Left renal pelvis (tissue), 4 donors: Measurements from ENCODE around the gene UBASH3B. TPM values are rescaled to one million over a fixed set of nuclear protein-coding genes. Genes with fewer than 3 reads are reported as not detected.

Experiments
- DNase-seq, 4 donors: peaks; one replicate each; pipeline ENCODE4 v3.0.0-alpha.2; 2013; ENCODE audit warnings: low read depth in 4 of 4, low spot score in 3 of 4
- polyA plus RNA-seq, 4 donors: library from polyadenylated mRNA; unstranded; fragments of 120-200 nt; gene quantifications; one replicate each; pipeline ENCODE4 v1.2.1, GENCODE V29; 2013; ENCODE audit not compliant: insufficient read length in 4 of 4

Gene UBASH3B
- polyA plus RNA-seq, 4 donors, result 5.3 to 9.1 (median 7.6) TPM

DNA sequence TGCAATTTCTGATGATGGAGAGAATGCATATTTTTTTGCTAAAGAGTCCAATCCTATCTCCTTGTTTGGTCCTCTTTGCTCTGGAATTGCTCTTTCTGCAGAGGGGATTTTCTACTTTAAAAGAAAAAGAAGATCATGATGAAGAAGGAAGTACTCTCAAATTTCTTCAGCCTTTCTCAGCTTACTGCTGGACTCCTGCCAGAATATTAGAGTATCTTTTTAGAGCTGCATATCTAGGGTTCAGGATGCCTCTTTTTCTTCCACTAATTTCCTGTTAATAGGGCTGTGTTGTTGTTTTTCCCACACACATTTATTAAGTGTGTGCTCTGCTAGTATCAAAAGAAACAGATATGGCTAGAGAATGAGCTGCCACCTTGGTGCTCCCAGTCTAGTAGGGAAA lies 18.2 kb downstream of the UBASH3B start:
- DNase-seq, result no peak

- DNase-seq, result no peak
Observed at GRCh38 chr11:122676638-122677037, 21.1 kb downstream of the UBASH3B start.

- no peak for DNase-seq
Observed at GRCh38 chr11:122677256-122677655, 21.7 kb downstream of the UBASH3B start.

DNA sequence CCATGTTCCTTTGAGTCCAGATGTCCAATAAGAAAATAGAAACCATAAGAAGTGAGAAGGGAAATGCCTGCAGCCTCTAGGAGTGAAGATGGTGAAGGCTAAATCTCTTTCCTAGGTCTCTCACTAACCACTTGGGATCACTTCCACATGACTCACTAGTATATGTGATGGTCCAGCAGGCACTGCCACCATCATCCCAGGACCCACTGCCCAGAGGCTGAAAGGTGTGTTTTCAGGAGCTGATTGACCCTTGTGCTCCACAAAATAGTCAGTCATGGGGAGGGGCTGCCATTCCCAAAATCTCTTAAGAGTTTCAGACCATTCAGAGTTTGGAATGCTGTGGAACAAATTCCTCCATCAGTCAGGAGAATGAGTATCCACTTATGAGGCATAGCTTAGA lies 22.9 kb downstream of the UBASH3B start:
- DNase-seq, result no peak

DNA sequence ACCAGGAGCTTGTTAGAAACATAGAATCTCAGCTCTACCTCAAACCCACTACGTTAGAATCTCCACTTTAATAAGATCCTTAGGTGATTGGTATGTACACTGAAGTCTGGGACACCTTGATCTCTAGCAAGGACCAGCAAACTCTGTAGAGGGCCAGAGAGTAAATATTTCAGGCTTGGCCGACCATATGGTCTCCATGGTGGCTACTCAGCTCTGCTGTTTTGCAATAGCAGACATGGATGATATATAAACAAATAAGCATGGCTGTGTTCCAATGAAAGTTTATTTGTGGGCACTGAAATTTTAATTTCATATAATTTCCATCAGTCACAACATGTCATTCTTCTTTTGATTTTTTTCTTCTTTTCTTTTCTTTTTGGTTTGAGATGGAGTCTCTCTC lies 23.9 kb downstream of the UBASH3B start:
- no peak for DNase-seq

DNA sequence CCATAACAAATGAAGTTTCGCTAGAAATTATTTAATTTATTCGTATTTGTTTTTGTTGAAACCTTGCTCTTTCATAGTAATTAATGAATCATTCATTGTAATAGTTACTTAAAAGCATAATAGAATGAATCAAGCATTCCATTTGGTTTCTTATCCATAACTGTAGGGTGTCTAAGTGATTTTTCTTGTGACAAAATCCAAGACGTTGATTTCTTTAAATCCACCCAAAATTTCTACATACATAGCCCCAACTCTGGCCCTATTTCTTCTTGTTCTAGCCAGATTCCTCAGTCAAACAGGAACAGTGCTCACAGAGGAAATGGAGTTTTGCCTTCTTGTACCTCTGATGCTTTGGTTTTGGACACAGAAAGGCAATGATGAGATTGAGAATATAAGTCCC lies 25.5 kb downstream of the UBASH3B start:
- DNase-seq, result no peak

DNA sequence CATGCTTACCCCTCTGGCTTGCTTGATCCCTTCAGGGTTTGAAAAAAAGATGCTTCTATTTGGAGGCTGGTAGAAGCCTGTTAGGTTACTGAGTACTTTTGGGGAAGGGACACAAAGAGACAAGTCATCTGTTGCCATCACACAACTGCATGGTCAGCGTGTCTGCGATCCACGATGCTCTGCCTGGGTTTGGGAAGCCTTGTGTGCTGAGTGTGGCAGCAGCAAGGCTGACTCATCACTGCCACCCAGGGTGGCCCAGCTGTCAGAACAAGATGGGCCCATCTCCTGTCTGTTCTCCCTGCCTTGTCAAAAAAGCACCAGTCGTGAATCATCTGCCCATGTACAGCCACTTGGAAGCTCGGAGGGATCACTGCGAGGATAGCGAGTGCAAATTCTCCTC lies 26.2 kb downstream of the UBASH3B start:
- no peak for DNase-seq

- no peak for DNase-seq
Observed at GRCh38 chr11:122682464-122682863, 26.9 kb downstream of the UBASH3B start.

DNA sequence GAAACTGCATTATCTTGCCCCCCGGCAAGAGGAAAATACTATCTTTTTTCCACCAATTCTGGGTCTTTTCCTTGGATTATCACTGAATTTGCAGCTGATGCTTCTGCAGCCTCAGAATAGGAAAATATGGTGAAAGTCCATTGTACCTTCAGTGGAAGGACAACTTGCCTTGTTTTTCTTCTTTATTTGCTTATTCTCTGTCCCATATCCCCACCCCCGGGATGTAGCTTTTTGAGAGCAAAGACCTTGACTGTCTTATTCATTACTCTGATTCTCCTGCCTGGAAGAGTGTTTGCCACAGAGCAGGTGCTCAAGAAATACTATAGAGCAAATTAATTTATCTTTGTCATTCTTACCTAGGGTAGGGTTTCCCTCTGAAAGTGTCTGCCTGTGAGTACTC lies 29.5 kb downstream of the UBASH3B start:
- no peak for DNase-seq

- DNase-seq, result no peak
Observed at GRCh38 chr11:122686111-122686510, 30.6 kb downstream of the UBASH3B start.

DNA sequence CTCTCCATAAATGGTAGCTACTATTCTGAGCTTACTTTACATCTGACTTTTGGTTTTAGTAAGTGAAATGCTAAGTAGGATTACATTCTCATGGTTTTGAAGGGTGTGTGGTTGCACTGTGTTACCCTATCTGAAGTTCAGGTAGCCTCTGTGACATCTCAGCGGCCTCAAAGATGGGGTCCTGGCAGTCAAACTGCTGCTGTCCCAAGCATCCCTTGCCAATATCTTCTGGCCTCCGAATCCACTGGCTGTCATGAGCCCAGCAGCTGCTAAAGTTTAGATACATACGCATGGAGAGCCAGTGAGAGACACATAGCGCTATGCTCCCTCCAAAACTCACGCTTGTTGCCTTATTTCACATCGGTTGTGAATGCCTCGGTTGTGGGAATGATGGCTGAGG lies 34.9 kb downstream of the UBASH3B start:
- DNase-seq, result no peak

- no peak for DNase-seq
Observed at GRCh38 chr11:122690801-122691548, 35.5 kb downstream of the UBASH3B start.

- no peak for DNase-seq
Observed at GRCh38 chr11:122691549-122692150, 36.1 kb downstream of the UBASH3B start.

DNA sequence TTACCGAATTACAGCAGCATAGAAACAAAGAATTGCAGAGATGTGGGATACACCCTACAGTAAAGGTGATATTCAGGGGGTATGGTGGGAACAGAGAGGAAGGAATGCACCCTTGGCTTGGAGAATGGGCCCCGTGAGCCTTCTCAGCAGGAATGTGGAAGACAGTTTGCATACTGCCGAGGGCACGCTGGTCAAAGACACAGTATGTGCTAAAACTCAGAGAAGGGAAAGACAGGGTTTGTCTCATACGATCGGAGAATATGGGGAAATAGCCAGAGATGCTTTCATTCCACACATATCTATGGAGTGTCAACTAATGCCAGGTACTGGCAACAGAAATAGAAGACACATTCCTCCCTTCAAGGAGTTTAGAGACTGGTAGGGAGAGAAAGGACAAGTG lies 36.9 kb downstream of the UBASH3B start:
- DNase-seq, result no peak

- no peak for DNase-seq
Observed at GRCh38 chr11:122695076-122695615, 39.6 kb downstream of the UBASH3B start.

DNA sequence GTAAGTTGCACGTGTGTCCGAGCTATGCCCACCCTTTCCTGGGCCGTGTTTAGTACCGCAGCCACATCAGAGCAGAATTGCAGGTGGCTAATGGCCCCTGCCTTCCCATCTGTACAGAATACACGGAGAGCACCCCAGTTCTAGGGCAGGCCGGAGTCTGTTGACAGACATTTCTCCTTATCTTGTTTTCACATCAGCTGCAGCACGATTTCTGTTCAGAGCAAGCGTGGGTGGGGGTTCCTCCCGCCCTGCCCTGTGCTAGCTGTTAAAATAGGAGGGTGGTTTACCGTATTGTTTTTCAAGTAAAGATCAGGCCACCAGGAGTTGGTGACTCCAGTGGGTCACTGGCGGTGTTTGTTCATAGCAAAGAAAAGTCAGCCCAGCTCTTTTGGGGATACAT lies 41.1 kb downstream of the UBASH3B start:
- no peak for DNase-seq

- DNase-seq, result no peak
Observed at GRCh38 chr11:122697636-122698167, 42.2 kb downstream of the UBASH3B start.

DNA sequence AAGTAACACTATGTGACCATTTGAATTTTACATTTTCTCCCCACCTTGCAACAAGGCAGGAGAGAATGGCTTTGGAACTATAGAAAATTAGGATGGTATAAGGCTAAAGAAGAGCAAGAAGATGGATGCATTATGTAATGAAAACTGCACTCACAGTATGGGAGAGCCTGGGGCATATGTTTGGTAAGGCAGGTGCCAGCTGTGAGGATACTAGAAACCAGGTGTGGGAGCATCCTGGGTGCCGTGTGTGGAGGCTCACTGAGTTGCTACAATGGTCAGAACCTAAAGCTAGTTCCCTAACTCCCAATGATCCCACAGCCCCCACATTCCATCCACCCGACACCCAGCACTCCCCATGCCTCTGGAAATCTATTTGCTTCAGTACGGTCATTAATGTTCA lies 42.9 kb downstream of the UBASH3B start:
- no peak for DNase-seq

- DNase-seq, result no peak
Observed at GRCh38 chr11:122700666-122701065, 45.1 kb downstream of the UBASH3B start.

DNA sequence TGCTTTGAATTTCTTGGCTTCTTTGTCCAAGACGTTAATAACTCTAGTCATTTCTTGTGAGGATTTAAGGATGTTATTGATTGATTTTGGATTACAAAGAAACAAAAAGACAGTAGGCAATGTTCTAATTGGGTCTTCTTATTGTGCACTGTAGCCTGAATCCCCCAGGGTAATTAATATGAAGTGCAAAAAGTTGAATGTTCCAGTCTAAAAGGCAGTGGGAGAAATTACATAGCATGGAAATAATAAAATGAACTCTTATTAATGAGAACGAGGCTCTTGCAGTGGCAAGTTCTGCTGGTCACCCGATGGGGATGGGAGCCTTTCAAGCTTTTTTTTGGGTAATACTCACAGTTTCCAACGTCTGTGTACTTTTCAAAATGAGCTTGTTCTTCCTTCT lies 45.6 kb downstream of the UBASH3B start:
- DNase-seq, result no peak

DNA sequence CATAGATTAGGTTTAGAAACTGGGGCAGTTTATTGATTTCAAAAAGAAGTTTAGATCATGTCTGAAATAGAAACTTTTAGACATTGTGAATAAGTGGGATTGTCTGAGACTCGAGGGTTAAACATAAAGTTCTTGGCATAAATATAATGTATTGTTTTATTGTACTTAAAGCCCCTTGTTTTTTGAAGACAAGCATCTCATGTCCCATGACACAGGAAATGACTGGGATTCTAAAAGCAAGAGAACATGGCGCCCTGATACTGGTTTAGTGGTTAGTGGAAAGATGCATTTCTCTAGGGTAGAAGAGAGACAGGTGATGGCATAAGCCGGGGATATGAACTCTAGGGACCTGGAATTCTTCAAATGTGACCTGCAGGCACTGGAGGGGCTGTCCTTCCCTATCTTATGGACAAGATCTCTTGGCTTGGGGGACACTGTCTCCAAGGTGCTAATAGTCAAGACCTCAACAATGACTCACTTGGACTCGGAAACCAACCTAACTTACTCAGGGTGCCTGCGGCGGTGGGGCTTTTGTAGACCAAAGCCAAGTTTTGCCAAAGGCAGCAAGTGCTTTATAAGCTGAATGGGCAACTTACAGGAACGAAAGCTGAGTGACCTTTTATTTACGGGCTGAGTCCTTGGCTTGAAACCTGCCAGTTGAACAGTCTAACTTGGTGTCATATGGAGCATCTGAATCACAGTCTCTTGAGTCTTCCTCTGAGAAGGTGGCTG lies 48.2 kb downstream of the UBASH3B start:
- DNase-seq, result no peak
